GM10266 (cell line): ENCODE results near the gene SHROOM2.
"Not testable (repeated sequence)": the region's sequence is repeated elsewhere in the genome, so short reads cannot be mapped to it uniquely, and the experiment has no call there.

Source experiments
- DNase-seq: peaks from one replicate; pipeline ENCODE4 v3.0.0; 2012; ENCODE audit errors: extremely low spot score
- TF ChIP-seq, protein P1 (sequence below): IDR thresholded peaks from 2 replicates; pipeline ENCODE4 v1.5.1; 2012; ENCODE audit warnings: mild to moderate bottlenecking, low read depth; ENCODE audit not compliant: control insufficient read depth, insufficient read depth; ENCODE audit errors: missing control alignments

SHROOM2 gene

GRCh38 chrX:9765737-9766097, 20.5 kb upstream of the SHROOM2 start, which contains the start of gene GPR143:
GPR143 (minus strand) TSS chrX:9765847; CDS start chrX:9765817, 30 bp downstream.
- TF ChIP-seq, protein P1, sequence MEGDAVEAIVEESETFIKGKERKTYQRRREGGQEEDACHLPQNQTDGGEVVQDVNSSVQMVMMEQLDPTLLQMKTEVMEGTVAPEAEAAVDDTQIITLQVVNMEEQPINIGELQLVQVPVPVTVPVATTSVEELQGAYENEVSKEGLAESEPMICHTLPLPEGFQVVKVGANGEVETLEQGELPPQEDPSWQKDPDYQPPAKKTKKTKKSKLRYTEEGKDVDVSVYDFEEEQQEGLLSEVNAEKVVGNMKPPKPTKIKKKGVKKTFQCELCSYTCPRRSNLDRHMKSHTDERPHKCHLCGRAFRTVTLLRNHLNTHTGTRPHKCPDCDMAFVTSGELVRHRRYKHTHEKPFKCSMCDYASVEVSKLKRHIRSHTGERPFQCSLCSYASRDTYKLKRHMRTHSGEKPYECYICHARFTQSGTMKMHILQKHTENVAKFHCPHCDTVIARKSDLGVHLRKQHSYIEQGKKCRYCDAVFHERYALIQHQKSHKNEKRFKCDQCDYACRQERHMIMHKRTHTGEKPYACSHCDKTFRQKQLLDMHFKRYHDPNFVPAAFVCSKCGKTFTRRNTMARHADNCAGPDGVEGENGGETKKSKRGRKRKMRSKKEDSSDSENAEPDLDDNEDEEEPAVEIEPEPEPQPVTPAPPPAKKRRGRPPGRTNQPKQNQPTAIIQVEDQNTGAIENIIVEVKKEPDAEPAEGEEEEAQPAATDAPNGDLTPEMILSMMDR = no peak
- DNase-seq = no peak

DNA sequence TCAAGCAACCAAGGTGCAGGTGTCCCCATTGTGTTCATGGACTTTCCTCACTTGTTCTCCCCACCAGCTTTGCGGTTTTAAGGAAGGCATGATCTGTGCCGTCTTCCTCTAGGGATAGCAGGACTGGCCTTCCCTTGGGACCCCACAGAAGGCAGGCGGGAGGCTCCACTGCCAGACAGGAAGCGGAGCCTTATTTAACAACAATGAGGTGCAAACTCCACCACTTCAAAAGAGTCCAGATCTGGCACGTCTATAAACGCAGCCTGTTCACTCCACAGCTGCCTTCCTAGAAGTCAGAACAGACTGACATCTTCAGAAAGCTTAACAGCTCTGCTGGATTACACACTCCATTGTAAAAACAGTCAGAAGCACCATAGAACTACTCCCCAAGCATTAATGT, 18.9 kb upstream of the SHROOM2 start:
- DNase-seq = no peak
- TF ChIP-seq, protein P1 = no peak

- not testable (repeated sequence) for DNase-seq
Measured at GRCh38 chrX:9768321-9768839, 17.8 kb upstream of the SHROOM2 start.

GRCh38 chrX:9770319-9770718, 15.9 kb upstream of the SHROOM2 start:
- TF ChIP-seq, protein P1 = no peak

GRCh38 chrX:9772943-9773342, 13.3 kb upstream of the SHROOM2 start:
- no peak for DNase-seq
- TF ChIP-seq, protein P1 = no peak

More at GRCh38 chrX:9770319-9770718, 15.9 kb upstream of the SHROOM2 start:
- DNase-seq = no peak

DNA sequence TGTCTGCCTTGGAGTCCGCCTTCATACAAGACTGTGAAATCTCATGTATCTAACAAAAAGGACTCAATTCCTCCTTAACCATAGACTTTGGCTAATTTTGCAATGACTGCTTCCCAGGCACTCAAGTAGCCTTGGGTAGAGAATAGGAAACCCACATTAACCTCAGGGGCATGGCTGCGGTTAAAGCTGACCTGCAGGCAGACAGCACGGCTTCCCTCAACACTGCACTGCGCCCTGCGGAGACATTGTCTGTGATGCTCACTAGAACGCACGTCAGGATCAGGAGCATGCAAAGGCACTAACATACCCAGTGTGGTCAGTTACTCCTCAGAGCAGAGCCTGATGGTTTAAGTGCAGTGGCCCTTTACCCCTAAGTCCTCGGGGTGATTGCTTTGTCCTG, 10.3 kb upstream of the SHROOM2 start:
- TF ChIP-seq, protein P1 = no peak
- no peak for DNase-seq

DNA sequence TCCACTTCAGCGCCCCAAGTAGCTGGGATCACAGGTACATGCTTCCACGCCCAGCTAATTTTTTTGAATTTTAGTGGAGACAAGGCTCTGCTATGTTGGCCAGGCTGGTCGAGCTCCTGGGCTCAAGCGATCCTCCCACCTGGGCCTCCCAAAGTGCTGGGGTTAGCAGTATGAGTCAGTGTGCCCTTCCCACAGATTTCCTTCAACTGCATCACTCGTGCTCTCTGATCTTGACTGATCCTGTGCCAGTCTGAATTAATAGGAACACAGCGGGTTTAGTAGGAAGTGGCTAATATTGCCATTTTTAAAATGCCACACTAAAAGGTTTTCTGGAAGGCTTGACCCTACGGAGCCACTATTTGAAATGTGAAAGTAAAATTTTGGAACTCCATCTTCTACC, 4.3 kb upstream of the SHROOM2 start:
- DNase-seq = no peak
- TF ChIP-seq, protein P1 = no peak

DNA sequence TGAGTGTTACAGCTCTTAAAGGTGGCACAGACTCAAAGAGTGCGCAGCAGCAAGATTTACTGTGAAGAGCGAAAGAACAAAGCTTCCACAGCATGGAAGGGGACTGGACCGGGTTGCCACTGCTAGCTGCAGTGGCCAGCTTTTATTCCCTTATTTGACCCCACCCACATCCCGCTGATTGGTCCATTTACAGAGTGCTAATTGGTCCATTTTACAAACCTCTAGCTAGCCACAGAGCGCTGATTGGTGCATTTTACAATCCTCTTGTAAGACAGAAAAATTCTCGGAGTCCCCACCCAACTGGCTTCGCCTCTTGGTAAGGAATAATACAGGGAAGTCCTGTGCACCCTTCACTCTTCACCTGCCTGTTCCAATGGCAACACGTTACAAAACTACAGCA, 1.9 kb upstream of the SHROOM2 start:
- DNase-seq = no peak
- TF ChIP-seq, protein P1 = no peak
